Spleen (tissue), 7 donors: ENCODE data around the gene RPA3.

Experiments used
- POLR2A ChIP-seq, 3 donors: fragments of 450-650 bp; IDR thresholded peaks; one replicate each; pipeline ENCODE4 v1.5.1; 2017; ENCODE audit warnings: antibody characterized with exemption in 3 of 3, mild to moderate bottlenecking in 1 of 3
- POLR2AphosphoS5 ChIP-seq, 3 donors: sonication (generic); formaldehyde crosslinking; IDR thresholded peaks; one replicate each; pipeline ENCODE4 v1.5.1; 2017; ENCODE audit warnings: antibody characterized with exemption in 3 of 3
- TF ChIP-seq, protein P1 (sequence below), 11 experiments: fragments of 200-600 bp in 7 of 11; fragments of 450-650 bp in 4 of 11; sonication (generic) in 4 of 11; IDR thresholded peaks in 8 of 11; conservative IDR thresholded peaks in 3 of 11; 1 replicate in 7 of 11; 2 replicates in 4 of 11; pipeline versions ENCODE4 v1.4.0 to v1.8.0; 2016 to 2021; ENCODE audit warnings: antibody characterized with exemption in 11 of 11, inconsistent platforms in 4 of 11, mild to moderate bottlenecking in 1 of 11
- donor health status: DM: no; HTN: no; CAD: no; lungs with moderate emphysema.
- donor health status: DM: no; HTN: no; CAD: no.
- donor health status: DM: no; HTN: no; CAD: no.

DNA sequence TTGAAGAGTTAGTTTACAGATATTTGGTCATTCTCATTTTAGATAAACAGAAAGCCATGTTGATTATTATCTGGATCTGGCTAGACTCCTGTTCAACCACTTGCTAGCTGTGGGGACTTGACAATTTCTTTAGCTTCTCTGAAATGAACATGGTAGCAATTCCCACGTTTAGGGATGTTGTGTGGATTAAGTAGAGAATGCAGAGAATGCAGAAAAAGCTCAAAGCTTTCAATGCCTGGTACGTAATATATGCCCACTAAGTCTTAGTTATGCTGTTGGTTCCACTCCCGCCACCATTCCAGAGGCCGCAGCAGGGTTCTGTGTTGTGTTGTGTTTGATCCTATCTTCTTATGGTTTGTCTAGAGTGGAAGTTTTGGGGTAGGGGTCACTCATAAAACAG is 39.2 kb upstream of the RPA3 start:
- TF ChIP-seq, protein P1, sequence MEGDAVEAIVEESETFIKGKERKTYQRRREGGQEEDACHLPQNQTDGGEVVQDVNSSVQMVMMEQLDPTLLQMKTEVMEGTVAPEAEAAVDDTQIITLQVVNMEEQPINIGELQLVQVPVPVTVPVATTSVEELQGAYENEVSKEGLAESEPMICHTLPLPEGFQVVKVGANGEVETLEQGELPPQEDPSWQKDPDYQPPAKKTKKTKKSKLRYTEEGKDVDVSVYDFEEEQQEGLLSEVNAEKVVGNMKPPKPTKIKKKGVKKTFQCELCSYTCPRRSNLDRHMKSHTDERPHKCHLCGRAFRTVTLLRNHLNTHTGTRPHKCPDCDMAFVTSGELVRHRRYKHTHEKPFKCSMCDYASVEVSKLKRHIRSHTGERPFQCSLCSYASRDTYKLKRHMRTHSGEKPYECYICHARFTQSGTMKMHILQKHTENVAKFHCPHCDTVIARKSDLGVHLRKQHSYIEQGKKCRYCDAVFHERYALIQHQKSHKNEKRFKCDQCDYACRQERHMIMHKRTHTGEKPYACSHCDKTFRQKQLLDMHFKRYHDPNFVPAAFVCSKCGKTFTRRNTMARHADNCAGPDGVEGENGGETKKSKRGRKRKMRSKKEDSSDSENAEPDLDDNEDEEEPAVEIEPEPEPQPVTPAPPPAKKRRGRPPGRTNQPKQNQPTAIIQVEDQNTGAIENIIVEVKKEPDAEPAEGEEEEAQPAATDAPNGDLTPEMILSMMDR (IDR thresholded peaks at IDR 0.05 in 8 of 11, conservative IDR thresholded peaks at IDR 0.05 in 3 of 11) = no peak
- no peak for TF ChIP-seq POLR2AphosphoS5 (IDR thresholded peaks at IDR 0.05)
- no peak for TF ChIP-seq POLR2A (IDR thresholded peaks at IDR 0.05)
